ENCODE results near the gene TRIM29. TPM values are rescaled to one million over a fixed set of nuclear protein-coding genes. Genes with fewer than 3 reads are reported as not detected.

The TRIM29 gene
- total and polyA plus RNA-seq, 9 donors: 0.11 to 5.9 (median 1.4) TPM; not detected in 1

DNA sequence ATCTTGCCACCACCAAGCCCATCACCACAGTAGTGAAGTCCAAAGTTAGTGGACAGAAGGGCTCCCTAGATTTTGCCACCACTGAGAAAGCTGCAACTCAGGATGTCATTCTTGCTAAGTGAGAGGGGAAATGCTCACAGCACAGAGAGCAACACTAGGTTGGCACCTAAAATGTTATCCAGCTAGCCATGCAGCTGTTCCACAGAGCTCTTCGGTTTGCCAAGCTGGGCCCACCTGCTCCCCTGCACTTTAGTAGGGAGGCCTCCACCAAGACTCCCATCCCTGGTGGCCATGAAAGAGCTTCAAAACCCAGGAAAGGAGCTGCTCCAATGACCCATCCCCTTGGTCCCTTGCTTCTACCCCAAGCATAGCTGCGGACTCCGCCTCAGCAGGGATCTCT lies 63.8 kb downstream of the TRIM29 start:
- no peaks in the 10 kb centered on the region for H3K4me1 ChIP-seq (ENCODE audit: insufficient read depth)
- H3K4me3 ChIP-seq: no peak overlapping the region
- no peaks in the 10 kb centered on the region for H3K9me3 ChIP-seq
- intact Hi-C loops (cut with DNase I): no loop called here
- TF ChIP-seq, protein P1, sequence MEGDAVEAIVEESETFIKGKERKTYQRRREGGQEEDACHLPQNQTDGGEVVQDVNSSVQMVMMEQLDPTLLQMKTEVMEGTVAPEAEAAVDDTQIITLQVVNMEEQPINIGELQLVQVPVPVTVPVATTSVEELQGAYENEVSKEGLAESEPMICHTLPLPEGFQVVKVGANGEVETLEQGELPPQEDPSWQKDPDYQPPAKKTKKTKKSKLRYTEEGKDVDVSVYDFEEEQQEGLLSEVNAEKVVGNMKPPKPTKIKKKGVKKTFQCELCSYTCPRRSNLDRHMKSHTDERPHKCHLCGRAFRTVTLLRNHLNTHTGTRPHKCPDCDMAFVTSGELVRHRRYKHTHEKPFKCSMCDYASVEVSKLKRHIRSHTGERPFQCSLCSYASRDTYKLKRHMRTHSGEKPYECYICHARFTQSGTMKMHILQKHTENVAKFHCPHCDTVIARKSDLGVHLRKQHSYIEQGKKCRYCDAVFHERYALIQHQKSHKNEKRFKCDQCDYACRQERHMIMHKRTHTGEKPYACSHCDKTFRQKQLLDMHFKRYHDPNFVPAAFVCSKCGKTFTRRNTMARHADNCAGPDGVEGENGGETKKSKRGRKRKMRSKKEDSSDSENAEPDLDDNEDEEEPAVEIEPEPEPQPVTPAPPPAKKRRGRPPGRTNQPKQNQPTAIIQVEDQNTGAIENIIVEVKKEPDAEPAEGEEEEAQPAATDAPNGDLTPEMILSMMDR (IDR thresholded peaks at IDR 0.05): no peak
- TF ChIP-seq EP300 (IDR thresholded peaks at IDR 0.05) (no peak), POLR2A (IDR thresholded peaks at IDR 0.05) (no peak)
- WGBS, 3 donors: 88 to 93% (median 89%) methylated on average over 2 to 3 of the region's 3 CpGs
- H3K27me3 ChIP-seq: no peaks in the 10 kb centered on the region
- H3K27ac ChIP-seq: no peak overlapping the region
- H3K36me3 ChIP-seq: no peaks in the 10 kb centered on the region
- DNase-seq: no peak

DNA sequence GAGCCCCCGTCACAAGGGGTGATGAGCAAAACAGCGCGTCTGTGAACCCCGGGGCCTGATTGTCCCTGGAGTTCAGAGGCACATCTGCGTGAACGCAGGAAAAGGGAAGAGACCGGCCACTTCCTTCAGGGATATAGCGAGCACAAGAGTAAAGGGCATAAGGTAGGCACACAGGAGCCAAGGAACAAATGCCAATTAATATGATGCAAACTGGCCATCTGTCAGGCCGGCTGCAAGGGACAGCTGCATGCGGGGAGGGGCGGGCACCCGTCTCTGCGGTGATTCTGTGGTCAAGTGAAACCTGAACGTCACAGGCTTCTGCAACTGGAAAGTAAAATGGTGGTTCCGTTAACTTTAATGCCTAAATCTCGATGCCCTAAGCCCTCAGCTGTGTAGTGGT lies 64.7 kb downstream of the TRIM29 start:
- Histone ChIP-seq H3K36me3 (no peaks in the 10 kb centered on the region), H3K9me3 (no peaks in the 10 kb centered on the region), H3K4me3 (no peak overlapping the region), H3K4me1 (ENCODE audit: insufficient read depth) (no peaks in the 10 kb centered on the region), H3K27ac (no peak overlapping the region), H3K27me3 (no peaks in the 10 kb centered on the region)
- intact Hi-C loops (cut with DNase I): no loop called here
- 86 to 92% (median 87%) methylated on average over 16 of the region's 16 CpGs for WGBS, 3 donors
- no peak for DNase-seq
- TF ChIP-seq, protein P1 (IDR thresholded peaks at IDR 0.05): no peak
- TF ChIP-seq EP300 (IDR thresholded peaks at IDR 0.05) (no peak), POLR2A (IDR thresholded peaks at IDR 0.05) (no peak)

DNA sequence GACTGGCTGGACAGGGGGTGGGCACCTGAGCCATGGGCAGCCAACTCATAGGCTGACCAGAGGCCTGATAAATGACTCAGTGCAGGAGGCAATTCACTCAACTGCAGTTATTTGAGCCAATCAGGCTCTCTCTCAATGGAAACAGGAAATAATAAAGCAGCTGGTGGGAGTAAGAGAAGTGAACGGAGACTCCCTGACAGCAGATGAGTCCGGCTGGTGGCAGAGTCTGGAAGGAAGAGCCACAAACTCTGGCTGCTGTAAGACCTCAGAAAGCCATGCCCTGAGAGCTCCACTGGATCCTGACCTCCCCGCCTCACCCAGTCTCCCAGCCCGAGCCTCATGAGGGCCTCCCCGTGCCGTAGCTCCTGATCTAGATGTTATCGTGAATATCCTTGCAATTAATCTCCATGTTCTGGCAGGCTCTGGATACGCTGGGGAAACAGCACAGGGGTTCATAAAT lies 69.8 kb downstream of the TRIM29 start:
- H3K4me3 ChIP-seq: no peak overlapping the region
- no peaks in the 10 kb centered on the region for H3K4me1 ChIP-seq (ENCODE audit: insufficient read depth)
- TF ChIP-seq, protein P1 (IDR thresholded peaks at IDR 0.05): no peak
- TF ChIP-seq POLR2A (IDR thresholded peaks at IDR 0.05) (no peak), EP300 (IDR thresholded peaks at IDR 0.05) (no peak)
- H3K27ac ChIP-seq: no peak overlapping the region
- no peaks in the 10 kb centered on the region for H3K27me3 ChIP-seq
- WGBS, 3 donors: 4 to 7% (median 6%) methylated on average over 8 of the region's 8 CpGs
- no peaks in the 10 kb centered on the region for H3K9me3 ChIP-seq
- intact Hi-C loops (cut with DNase I): no loop called here
- H3K36me3 ChIP-seq: no peaks in the 10 kb centered on the region
- no peak for DNase-seq

DNA sequence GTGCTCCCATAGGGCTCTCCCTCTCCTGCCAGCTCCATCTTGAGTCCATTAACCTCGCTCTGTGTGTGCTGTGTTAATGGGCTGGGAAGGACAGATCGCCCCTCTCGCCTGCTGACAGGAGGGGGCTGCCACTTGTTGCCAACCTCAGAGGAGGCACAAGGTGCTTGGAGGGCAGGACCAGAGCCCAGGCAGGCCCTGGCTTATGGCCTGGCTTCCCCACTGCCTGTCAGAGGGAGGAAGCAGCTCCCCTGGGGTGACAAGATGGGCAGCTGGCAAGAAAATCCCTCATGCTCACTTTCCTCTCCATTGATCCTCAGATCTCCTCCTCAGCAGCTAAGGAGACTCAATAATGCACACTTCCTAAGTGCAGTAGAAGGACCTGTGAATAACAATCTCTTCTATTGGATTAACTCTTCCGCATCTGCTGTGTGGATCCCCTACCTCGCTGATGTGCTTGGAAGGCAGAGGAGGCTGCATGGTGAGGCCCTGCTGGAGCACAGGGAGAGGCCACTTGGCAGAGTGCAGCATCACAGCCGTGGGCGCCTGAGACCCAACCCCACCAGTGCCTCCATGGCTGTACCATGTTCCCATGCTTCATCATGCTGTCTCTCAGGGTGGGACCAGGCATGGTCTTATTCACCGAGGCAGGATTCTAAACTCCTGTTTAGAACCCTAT lies 70.3 kb downstream of the TRIM29 start:
- Histone ChIP-seq H3K27me3 (no peaks in the 10 kb centered on the region), H3K4me3 (no peak overlapping the region), H3K4me1 (ENCODE audit: insufficient read depth) (no peaks in the 10 kb centered on the region), H3K36me3 (no peaks in the 10 kb centered on the region), H3K27ac (no peak overlapping the region), H3K9me3 (no peaks in the 10 kb centered on the region)
- DNase-seq: no peak
- 76 to 79% (median 76%) methylated on average over 8 of the region's 8 CpGs for WGBS, 3 donors
- intact Hi-C loops (cut with DNase I): no loop called here
- TF ChIP-seq POLR2A (IDR thresholded peaks at IDR 0.05): no peak
- no peak for TF ChIP-seq EP300 (IDR thresholded peaks at IDR 0.05)
- TF ChIP-seq, protein P1 (IDR thresholded peaks at IDR 0.05): no peak

Data from ovary (tissue), 9 donors.